ENCODE measurements around the gene CSNK1G1.
"Not testable (repeated sequence)": the region's sequence is repeated elsewhere in the genome, so short reads cannot be mapped to it uniquely, and the experiment has no call there.

Gene CSNK1G1

DNA sequence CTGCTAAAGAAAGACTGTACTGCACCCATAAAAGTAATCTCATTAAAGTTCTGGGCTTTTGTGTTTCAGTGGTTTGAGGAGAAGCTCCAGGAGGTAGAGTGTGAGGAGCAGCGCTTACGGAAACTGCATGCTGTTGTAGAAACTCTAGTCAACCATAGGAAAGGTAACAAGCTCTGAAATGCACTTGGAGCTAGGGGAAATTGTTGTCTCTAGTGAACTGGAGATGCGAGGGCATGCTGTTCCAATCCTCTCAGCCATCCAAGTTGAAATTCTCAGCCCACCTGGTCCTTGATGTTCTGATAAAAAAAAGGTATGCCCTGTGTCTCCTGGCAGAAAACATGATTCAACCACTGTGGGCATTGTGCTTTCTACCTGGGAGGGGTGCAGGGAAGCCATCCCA is 225.8 kb downstream of the CSNK1G1 start:
- no peak for DNase-seq (ENCODE audit: low spot score)
- CTCF ChIA-PET: interaction anchor here (0.6 to 2.1 kb wide), 2 partner anchors 23 to 51 kb away, joined by 3 to 7 read pairs; no protein-coding TSS in a partner anchor
- TF ChIP-seq, protein P1, sequence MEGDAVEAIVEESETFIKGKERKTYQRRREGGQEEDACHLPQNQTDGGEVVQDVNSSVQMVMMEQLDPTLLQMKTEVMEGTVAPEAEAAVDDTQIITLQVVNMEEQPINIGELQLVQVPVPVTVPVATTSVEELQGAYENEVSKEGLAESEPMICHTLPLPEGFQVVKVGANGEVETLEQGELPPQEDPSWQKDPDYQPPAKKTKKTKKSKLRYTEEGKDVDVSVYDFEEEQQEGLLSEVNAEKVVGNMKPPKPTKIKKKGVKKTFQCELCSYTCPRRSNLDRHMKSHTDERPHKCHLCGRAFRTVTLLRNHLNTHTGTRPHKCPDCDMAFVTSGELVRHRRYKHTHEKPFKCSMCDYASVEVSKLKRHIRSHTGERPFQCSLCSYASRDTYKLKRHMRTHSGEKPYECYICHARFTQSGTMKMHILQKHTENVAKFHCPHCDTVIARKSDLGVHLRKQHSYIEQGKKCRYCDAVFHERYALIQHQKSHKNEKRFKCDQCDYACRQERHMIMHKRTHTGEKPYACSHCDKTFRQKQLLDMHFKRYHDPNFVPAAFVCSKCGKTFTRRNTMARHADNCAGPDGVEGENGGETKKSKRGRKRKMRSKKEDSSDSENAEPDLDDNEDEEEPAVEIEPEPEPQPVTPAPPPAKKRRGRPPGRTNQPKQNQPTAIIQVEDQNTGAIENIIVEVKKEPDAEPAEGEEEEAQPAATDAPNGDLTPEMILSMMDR (conservative IDR thresholded peaks at IDR 0.05; ENCODE audit: low read depth): no peak
- H3K27ac ChIP-seq: no peak overlapping the region
- POLR2A ChIA-PET (ENCODE audit: low non-redundant PET): no interaction called here

DNA sequence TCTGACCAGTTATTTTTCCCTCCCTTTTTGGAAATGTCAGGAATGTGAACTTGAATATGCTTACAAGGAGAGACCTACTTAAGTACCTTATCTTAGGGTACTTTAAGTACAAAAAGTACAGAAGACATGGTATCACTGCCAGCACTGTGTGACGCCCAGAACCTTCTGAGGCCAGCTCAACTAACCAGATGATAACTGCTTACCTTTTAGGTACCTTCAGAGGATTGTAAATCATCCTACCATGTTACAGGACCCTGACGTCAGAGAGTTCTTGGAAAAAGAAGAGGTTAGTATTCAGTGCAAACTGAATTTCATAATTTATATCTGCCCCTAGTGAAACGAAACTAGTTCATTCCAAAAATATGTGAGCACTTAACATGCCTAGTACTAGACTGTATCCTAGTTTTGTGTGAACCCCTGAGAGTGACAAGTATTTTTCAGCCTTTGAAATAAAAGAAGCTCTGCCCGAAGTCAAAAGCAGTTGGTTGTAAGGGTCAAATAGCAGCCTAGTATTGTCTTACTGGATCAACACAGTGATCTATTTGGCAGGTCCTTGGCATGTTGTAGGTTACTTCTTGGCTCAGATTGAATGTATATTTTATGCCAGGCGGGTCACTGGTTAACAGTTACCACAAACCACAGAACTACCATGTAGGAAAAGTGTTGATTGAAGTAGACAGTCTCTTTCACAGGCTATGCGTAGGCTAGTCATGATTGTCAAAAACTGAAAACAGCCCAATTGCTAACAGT is 228.3 kb downstream of the CSNK1G1 start:
- H3K27ac ChIP-seq: no peak overlapping the region
- TF ChIP-seq, protein P1 (conservative IDR thresholded peaks at IDR 0.05; ENCODE audit: low read depth): no peak
- no peak for DNase-seq (ENCODE audit: low spot score)
- ChIA-PET POLR2A (ENCODE audit: low non-redundant PET) (no interaction called here), CTCF (no interaction called here)

DNA sequence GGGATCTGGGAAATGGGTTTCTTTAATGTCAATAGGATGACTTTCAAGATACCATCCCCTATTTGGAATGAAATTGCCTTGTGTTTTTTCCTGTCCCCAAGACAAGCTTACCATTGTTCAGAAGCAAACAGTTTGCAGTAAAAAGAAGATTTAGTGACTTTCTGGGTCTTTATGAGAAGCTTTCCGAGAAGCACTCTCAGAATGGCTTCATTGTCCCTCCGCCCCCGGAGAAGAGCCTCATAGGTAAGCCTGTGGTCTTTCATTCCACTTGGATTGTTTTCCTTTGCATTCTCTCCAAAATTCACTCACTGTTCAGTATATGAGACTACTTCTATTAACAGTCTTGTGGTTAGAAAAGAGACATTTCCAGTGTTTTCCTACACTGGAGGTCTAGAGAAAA is 230.0 kb downstream of the CSNK1G1 start:
- TF ChIP-seq, protein P1 (conservative IDR thresholded peaks at IDR 0.05; ENCODE audit: low read depth): no peak
- CTCF ChIA-PET: interaction anchor here (1.0 kb wide), 1 partner anchor 27 kb away, joined by 6 read pairs; no protein-coding TSS in a partner anchor
- DNase-seq (ENCODE audit: low spot score): no peak
- POLR2A ChIA-PET (ENCODE audit: low non-redundant PET): interaction anchor here (0.5 kb wide), 1 partner anchor 27 kb away, joined by 3 read pairs; no protein-coding TSS in a partner anchor
- H3K27ac ChIP-seq: no peak overlapping the region

DNA sequence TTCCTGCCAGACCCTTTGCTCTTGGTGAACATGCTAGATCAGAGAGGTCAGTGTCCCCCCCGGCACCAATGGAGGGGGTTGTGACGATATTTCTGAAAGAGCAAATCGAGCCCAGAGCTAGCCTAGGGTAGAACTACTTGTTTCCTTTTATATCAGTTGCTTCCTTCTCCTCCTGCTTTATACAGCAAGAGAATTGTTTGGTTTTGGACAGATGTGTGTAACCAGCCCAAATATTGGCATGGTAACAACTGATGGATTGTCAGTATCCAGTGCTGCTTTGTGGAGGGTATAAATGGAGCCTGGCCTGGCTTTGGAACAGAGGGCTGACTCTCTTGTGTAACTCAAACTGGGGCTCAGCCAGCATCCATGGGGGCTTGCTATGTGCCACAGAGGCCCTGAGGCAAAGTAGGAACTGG is 233.0 kb downstream of the CSNK1G1 start:
- no peak for DNase-seq (ENCODE audit: low spot score)
- CTCF ChIA-PET: interaction anchor here (0.6 to 1.0 kb wide), 2 partner anchors 8 to 10 kb away, joined by 3 to 8 read pairs; no protein-coding TSS in a partner anchor
- TF ChIP-seq, protein P1 (conservative IDR thresholded peaks at IDR 0.05; ENCODE audit: low read depth): no peak
- H3K27ac ChIP-seq: no peak overlapping the region
- POLR2A ChIA-PET (ENCODE audit: low non-redundant PET): no interaction called here

DNA sequence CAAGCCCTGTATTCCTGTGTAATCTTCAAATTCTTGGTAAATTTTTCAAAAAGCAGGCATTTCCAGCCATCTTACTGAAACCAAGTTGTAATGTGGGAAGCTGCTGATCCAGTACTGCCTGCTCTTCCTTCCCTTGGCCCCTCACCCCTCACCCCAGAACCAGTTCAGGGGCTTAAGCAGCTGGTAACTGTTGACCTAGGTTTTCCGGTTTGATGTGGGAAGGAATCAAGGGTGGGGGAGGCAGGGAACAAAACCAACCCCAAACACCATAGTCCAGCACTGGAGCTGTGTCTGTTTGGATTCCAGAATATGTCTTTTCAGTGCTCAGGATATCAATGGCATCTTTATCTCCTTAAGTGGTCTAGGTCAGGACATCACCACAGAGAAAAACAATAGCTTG is 233.5 kb downstream of the CSNK1G1 start:
- ChIA-PET POLR2A (ENCODE audit: low non-redundant PET) (no interaction called here), CTCF (interaction anchor here (1.0 kb wide), 1 partner anchor 9 kb away, joined by 3 read pairs; no protein-coding TSS in a partner anchor)
- no peak overlapping the region for H3K27ac ChIP-seq
- TF ChIP-seq, protein P1 (conservative IDR thresholded peaks at IDR 0.05; ENCODE audit: low read depth): no peak
- no peak for DNase-seq (ENCODE audit: low spot score)

DNA sequence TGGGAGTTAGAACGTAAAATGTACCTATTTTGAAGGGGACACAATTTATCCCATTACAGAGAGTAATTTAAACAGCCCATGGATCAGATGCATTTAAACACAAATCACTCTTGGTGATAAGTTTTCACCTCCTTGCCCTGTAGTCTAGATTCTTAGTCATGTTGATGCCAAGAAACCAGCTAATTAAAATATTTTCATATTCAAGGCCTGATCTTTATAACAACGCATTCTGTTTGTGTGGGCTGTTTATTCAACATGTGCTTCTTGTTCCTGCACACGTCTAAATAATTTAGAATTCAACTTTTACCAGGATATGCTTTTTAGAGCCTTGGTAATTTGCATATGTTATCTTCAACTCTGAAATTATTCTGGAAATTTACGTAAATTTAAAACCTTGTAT is 234.4 kb downstream of the CSNK1G1 start:
- no peak for DNase-seq (ENCODE audit: low spot score)
- CTCF ChIA-PET: no interaction called here
- TF ChIP-seq, protein P1 (conservative IDR thresholded peaks at IDR 0.05; ENCODE audit: low read depth): no peak
- no peak overlapping the region for H3K27ac ChIP-seq
- POLR2A ChIA-PET (ENCODE audit: low non-redundant PET): no interaction called here

DNA sequence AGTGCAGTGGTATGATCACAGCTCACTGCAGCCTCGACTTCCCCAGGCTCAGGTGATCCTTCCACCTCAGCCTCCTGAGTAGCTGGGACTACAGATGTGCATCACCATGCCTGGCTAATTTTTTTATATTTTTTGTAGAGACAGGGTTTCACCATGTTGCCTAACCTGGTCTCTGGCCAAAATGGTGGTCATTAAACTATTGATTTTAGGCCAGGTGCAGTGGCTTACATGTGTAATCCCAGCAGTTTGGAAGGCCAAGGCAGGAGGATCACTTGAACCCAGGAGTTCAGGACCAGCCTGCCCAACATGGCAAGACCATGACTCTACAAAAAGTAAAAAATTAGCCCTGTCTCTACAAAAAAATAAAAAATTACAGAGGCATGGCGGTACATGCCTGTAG is 235.7 kb downstream of the CSNK1G1 start:
- CTCF ChIA-PET; POLR2A ChIA-PET (ENCODE audit: low non-redundant PET); H3K27ac ChIP-seq; DNase-seq (ENCODE audit: low spot score): not testable (repeated sequence)
